ENCODE data around the gene GLIS1. TPM values are rescaled to one million over a fixed set of nuclear protein-coding genes. Genes with fewer than 3 reads are reported as not detected.

The GLIS1 gene
- total RNA-seq, 1 donor: 2.9 TPM

- H3K4me3 ChIP-seq (ENCODE audit: insufficient read depth, low read length): no peak overlapping the region
- H3K4me1 ChIP-seq (ENCODE audit: insufficient read depth, low read length): peaks cover 9% of the 10 kb centered on the region
- no peaks in the 10 kb centered on the region for H3K36me3 ChIP-seq (ENCODE audit: insufficient read depth, low read length)
- H2AFZ ChIP-seq (ENCODE audit: low read length): no peak overlapping the region
- no peaks in the 10 kb centered on the region for H3K27me3 ChIP-seq (ENCODE audit: insufficient read depth, low read length)
- H3K4me2 ChIP-seq (ENCODE audit: insufficient read depth, low read length): no peak overlapping the region
- TF ChIP-seq CTCF (IDR thresholded peaks at IDR 0.05; ENCODE audit: extremely low read depth, low read depth, low read length): no peak
- H3K27ac ChIP-seq (ENCODE audit: low read depth, low read length): no peak overlapping the region
- DNase-seq (ENCODE audit: insufficient read length, low spot score, missing footprints): no peak
- no peaks in the 10 kb centered on the region for H3K9me3 ChIP-seq (ENCODE audit: low read depth, low read length)
- peaks cover 59% of the 10 kb centered on the region for H4K20me1 ChIP-seq (ENCODE audit: insufficient read depth, low read length)
- no peaks in the 10 kb centered on the region for H3K79me2 ChIP-seq (ENCODE audit: insufficient read depth, low read length)
Measured at GRCh38 chr1:53554592-53555305, 184.2 kb downstream of the GLIS1 start.

DNA sequence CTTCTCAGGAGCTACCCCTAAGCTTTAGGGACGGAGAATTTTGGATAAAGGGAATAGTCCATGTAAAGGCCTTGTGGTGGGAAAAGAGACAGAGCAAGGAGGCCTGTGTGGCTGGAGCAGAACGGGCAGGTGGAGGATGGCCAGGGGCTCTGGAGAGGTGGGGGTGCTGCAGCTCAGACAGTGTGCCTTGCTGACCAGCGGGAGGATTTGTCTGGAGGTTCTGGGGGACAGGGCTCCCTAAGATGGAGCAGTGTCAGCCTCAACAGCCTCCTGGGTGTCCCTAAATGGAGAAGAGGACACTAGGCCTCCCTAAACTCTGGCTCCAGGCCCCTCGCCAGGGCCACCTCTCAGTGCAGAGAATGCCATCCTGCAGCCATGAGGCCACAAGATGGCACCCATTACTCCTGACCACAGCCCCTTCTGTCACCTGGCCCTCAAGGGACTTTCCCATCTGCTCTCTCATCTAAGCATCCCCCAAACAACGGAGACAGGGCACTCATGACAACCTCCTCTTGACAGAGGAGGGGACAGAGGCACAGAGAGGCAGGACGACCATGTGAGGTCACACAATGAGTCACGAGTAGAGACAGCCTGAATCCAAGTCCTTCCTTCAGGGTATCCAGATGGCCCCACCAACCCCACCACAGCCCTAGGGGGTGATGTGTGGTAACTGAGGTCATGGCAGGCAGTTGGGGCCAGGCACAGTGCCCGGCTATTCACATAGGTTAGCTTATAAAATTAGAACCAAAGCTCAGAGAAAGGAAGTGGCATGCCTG lies 185.0 kb downstream of the GLIS1 start:
- Histone ChIP-seq H3K79me2 (ENCODE audit: insufficient read depth, low read length) (no peaks in the 10 kb centered on the region), H3K4me2 (ENCODE audit: insufficient read depth, low read length) (no peak overlapping the region), H2AFZ (ENCODE audit: low read length) (no peak overlapping the region), H4K20me1 (ENCODE audit: insufficient read depth, low read length) (peaks cover 63% of the 10 kb centered on the region), H3K9me3 (ENCODE audit: low read depth, low read length) (no peaks in the 10 kb centered on the region), H3K4me3 (ENCODE audit: insufficient read depth, low read length) (no peak overlapping the region), H3K4me1 (ENCODE audit: insufficient read depth, low read length) (peaks cover 14% of the 10 kb centered on the region), H3K27ac (ENCODE audit: low read depth, low read length) (no peak overlapping the region), H3K36me3 (ENCODE audit: insufficient read depth, low read length) (no peaks in the 10 kb centered on the region), H3K27me3 (ENCODE audit: insufficient read depth, low read length) (no peaks in the 10 kb centered on the region)
- no peak for TF ChIP-seq CTCF (IDR thresholded peaks at IDR 0.05; ENCODE audit: extremely low read depth, low read depth, low read length)
- no peak for DNase-seq (ENCODE audit: insufficient read length, low spot score, missing footprints)

- no peak for DNase-seq (ENCODE audit: insufficient read length, low spot score, missing footprints)
- Histone ChIP-seq H4K20me1 (ENCODE audit: insufficient read depth, low read length) (peaks cover 60% of the 10 kb centered on the region), H3K27me3 (ENCODE audit: insufficient read depth, low read length) (no peaks in the 10 kb centered on the region), H3K36me3 (ENCODE audit: insufficient read depth, low read length) (no peaks in the 10 kb centered on the region), H3K4me3 (ENCODE audit: insufficient read depth, low read length) (no peak overlapping the region), H3K27ac (ENCODE audit: low read depth, low read length) (no peak overlapping the region), H3K4me1 (ENCODE audit: insufficient read depth, low read length) (peaks cover 14% of the 10 kb centered on the region), H3K9me3 (ENCODE audit: low read depth, low read length) (no peaks in the 10 kb centered on the region), H2AFZ (ENCODE audit: low read length) (no peak overlapping the region), H3K4me2 (ENCODE audit: insufficient read depth, low read length) (no peak overlapping the region), H3K79me2 (ENCODE audit: insufficient read depth, low read length) (no peaks in the 10 kb centered on the region)
- no peak for TF ChIP-seq CTCF (IDR thresholded peaks at IDR 0.05; ENCODE audit: extremely low read depth, low read depth, low read length)
Measured at GRCh38 chr1:53552981-53553733, 185.8 kb downstream of the GLIS1 start.

Measured in osteoblast (primary cell).